ENCODE data around the gene INPP1. TPM values are rescaled to one million over a fixed set of nuclear protein-coding genes. Genes with fewer than 3 reads are reported as not detected.

Gene INPP1
- total and polyA plus RNA-seq, 2 of the 8 experiments (the other 6 are each of a cell fraction or from before 2014, with no cell fraction given), result 0.88 to 3.0 TPM

GRCh38 chr2:190415251-190415650 lies 71.9 kb downstream of the INPP1 start:
- Histone ChIP-seq H3K23me2 (ENCODE audit: low read depth, low read length) (no peaks in the 10 kb centered on the region), H3K27ac (ENCODE audit: low read depth, low read length) (no peak overlapping the region), H3K56ac (replicated peaks; ENCODE audit: insufficient read length, low read depth, low read length) (no peak overlapping the region), H3K36me3 (ENCODE audit: control insufficient read depth in 2 of 4, insufficient read depth in 4 of 4, low read length in 3 of 4) (no peaks in the 10 kb centered on the region), H2AFZ (ENCODE audit: low read length) (no peak overlapping the region), H3K4me2 (ENCODE audit: insufficient read depth in 1 of 2, low read depth in 2 of 2, low read length in 2 of 2) (no peak overlapping the region), H3K9me3 (ENCODE audit: insufficient read depth in 2 of 2, low read depth in 1 of 2, low read length in 1 of 2) (no peaks in the 10 kb centered on the region), H3K9ac (replicated peaks in 1 of 4; ENCODE audit: extremely low read depth in 1 of 4, low read depth in 3 of 4, low read length in 3 of 4) (no peak overlapping the region), H2BK15ac (ENCODE audit: low read length) (no peak overlapping the region), H3K18ac (ENCODE audit: extremely low read depth, low read length) (no peak overlapping the region), H3K23ac (ENCODE audit: insufficient read length) (no peak overlapping the region), H4K91ac (replicated peaks; ENCODE audit: insufficient read length, low read length) (no peak overlapping the region), H3K4me3 (ENCODE audit: extremely low read depth in 1 of 4, insufficient read depth in 2 of 4, low read depth in 3 of 4, low read length in 4 of 4) (no peak overlapping the region), H2BK5ac (ENCODE audit: low read depth, low read length) (no peak overlapping the region), H4K5ac (ENCODE audit: insufficient read length, low read depth, low read length) (no peak overlapping the region), H2BK120ac (replicated peaks; ENCODE audit: low read depth, low read length) (no peak overlapping the region), H3K4ac (replicated peaks; ENCODE audit: insufficient read length, low read depth, low read length) (no peak overlapping the region), H2BK12ac (ENCODE audit: low read depth, low read length) (no peak overlapping the region), H2AK5ac (ENCODE audit: low read depth, low read length) (no peak overlapping the region), H2BK20ac (ENCODE audit: low read length) (no peak overlapping the region), H4K8ac (ENCODE audit: extremely low read depth, insufficient read depth, low read length) (no peak overlapping the region), H3K79me2 (ENCODE audit: control insufficient read depth in 1 of 2, insufficient read depth in 2 of 2, low read length in 2 of 2) (no peaks in the 10 kb centered on the region), H4K20me1 (replicated peaks in 1 of 2; ENCODE audit: control insufficient read depth in 1 of 2, insufficient read depth in 2 of 2, low read length in 2 of 2) (no peaks in the 10 kb centered on the region), H3K14ac (ENCODE audit: insufficient read length) (no peak overlapping the region), H3K4me1 (replicated peaks in 1 of 4; ENCODE audit: control insufficient read depth in 3 of 4, insufficient read depth in 4 of 4, low read length in 3 of 4) (peaks cover 5 to 11% (median 8%) of the 10 kb centered on the region in 4 experiments), H3K79me1 (ENCODE audit: low read depth, low read length) (no peaks in the 10 kb centered on the region), H3K27me3 (replicated peaks in 1 of 4; ENCODE audit: control insufficient read depth in 3 of 4, extremely low read depth in 1 of 4, insufficient read depth in 3 of 4, low read length in 3 of 4) (no peaks in the 10 kb centered on the region; a peak in 1 of 7 replicates)
- no peak for DNase-seq (ENCODE audit: low read depth in 1 of 2, low spot score in 2 of 2)
- POLR2A ChIA-PET (ENCODE audit: partially characterized antibody), result no interaction called here
- CTCF ChIA-PET (ENCODE audit: partially characterized antibody), result interaction anchor here (1.8 kb wide), 1 partner anchor 265 kb away, joined by 7 read pairs; no protein-coding TSS in a partner anchor
- 70% methylated on average over 4 of the region's 4 CpGs; no CpG with 5 or more reads in 1 of the 2 experiments for WGBS, 2 experiments (ENCODE audit: extremely low coverage in 1 of 2, insufficient coverage in 1 of 2, insufficient read length in 1 of 2, insufficient replicate concordance in 2 of 2, low coverage in 1 of 2, low lambda C conversion rate in 2 of 2, missing lambda C conversion rate in 1 of 2)
- no peak for FAIRE-seq
- no peak for TF ChIP-seq EGR1 (IDR thresholded peaks at IDR 0.05; ENCODE audit: borderline replicate concordance, low read depth, low read length)
- no peak for TF ChIP-seq SIX5 (IDR thresholded peaks at IDR 0.05; ENCODE audit: low read depth, low read length)
- no peak for TF ChIP-seq EP300 (IDR thresholded peaks at IDR 0.05; ENCODE audit: borderline replicate concordance in 1 of 2, low read depth in 2 of 2, low read length in 2 of 2)
- no peak for TF ChIP-seq RFX5 (IDR thresholded peaks at IDR 0.05; ENCODE audit: borderline replicate concordance, low read depth, low read length)
- no peak for TF ChIP-seq BACH1 (IDR thresholded peaks at IDR 0.05; ENCODE audit: low read length)
- TF ChIP-seq EZH2 (IDR thresholded peaks at IDR 0.05; ENCODE audit: low read depth, low read length, severe bottlenecking), result no peak
- no peak for TF ChIP-seq USF2 (IDR thresholded peaks at IDR 0.05; ENCODE audit: low read length)
- no peak for TF ChIP-seq JUN (IDR thresholded peaks at IDR 0.05; ENCODE audit: low read depth, low read length)
- no peak for TF ChIP-seq SIRT6 (IDR thresholded peaks at IDR 0.05; ENCODE audit: low read length)
- TF ChIP-seq SP1 (IDR thresholded peaks at IDR 0.05; ENCODE audit: low read depth, low read length), result no peak
- TF ChIP-seq FOSL1 (IDR thresholded peaks at IDR 0.05; ENCODE audit: insufficient read depth, low read depth, low read length), result no peak
- no peak for TF ChIP-seq SIN3A (conservative IDR thresholded peaks at IDR 0.05 in 1 of 2, IDR thresholded peaks at IDR 0.05 in 1 of 2; ENCODE audit: low read depth in 1 of 2, low read length in 2 of 2)
- TF ChIP-seq RNF2 (IDR thresholded peaks at IDR 0.05; ENCODE audit: borderline replicate concordance, low read depth, low read length, missing control alignments, poor library complexity, severe bottlenecking), result no peak

Measured in H1 (cell line).